ENCODE measurements around the gene KCNH8. TPM values are rescaled to one million over a fixed set of nuclear protein-coding genes. Genes with fewer than 3 reads are reported as not detected.
A peak's percentile ranks its signal among the peaks of the same experiment; 100 is the strongest.

The KCNH8 gene
- total and polyA plus RNA-seq, 10 of the 15 experiments (the other 5 are each of a cell fraction or from before 2014, with no cell fraction given), result under 0.01 to 0.18 (median 0.07) TPM; not detected in 2

- FAIRE-seq (no peak), ATAC-seq (no peak), DNase-seq (ENCODE audit: low read depth, low spot score) (no peak)
- POLR2A ChIA-PET, result interaction anchor here (1.0 kb wide), 1 partner anchor 447 kb away, joined by 3 read pairs; no protein-coding TSS in a partner anchor
- peak overlapping the region; percentile 49 for H2AFZ ChIP-seq (ENCODE audit: control insufficient read depth, low read depth, low read length)
- H3K4me1 ChIP-seq (ENCODE audit: control insufficient read depth, insufficient read depth, low read length), result peaks cover 14% of the 10 kb centered on the region
- no peak for TF ChIP-seq MLLT1 (IDR thresholded peaks at IDR 0.05)
- TF ChIP-seq SMC3 (IDR thresholded peaks at IDR 0.05; ENCODE audit: borderline replicate concordance, low read length), result no peak
- TF ChIP-seq IRF3 (IDR thresholded peaks at IDR 0.05), result no peak
- no peak for TF ChIP-seq HDGF (IDR thresholded peaks at IDR 0.05)
- TF ChIP-seq BCL3 (IDR thresholded peaks at IDR 0.05; ENCODE audit: borderline replicate concordance, insufficient read depth, low read depth, low read length, poor library complexity, severe bottlenecking), result no peak
- no peak for TF ChIP-seq DPF2 (IDR thresholded peaks at IDR 0.05)
- TF ChIP-seq RUNX3 (IDR thresholded peaks at IDR 0.05; ENCODE audit: low read length), result no peak
- no peak for TF ChIP-seq NFYB (IDR thresholded peaks at IDR 0.05; ENCODE audit: insufficient read depth, low read depth, low read length)
- no peak for TF ChIP-seq TBL1XR1 (IDR thresholded peaks at IDR 0.05; ENCODE audit: low read depth, low read length)
- TF ChIP-seq BHLHE40 (IDR thresholded peaks at IDR 0.05; ENCODE audit: borderline replicate concordance in 1 of 2, low read depth in 2 of 2, low read length in 1 of 2), result no peak
- TF ChIP-seq KDM1A (IDR thresholded peaks at IDR 0.05; ENCODE audit: borderline replicate concordance), result no peak
- no peak for TF ChIP-seq SREBF1 (IDR thresholded peaks at IDR 0.05; ENCODE audit: low read length)
- TF ChIP-seq EZH2 (IDR thresholded peaks at IDR 0.05; ENCODE audit: borderline replicate concordance, control insufficient read depth, low read depth, low read length), result no peak
- TF ChIP-seq ZNF207 (IDR thresholded peaks at IDR 0.05; ENCODE audit: borderline replicate concordance), result no peak
- no peak for TF ChIP-seq TCF12 (IDR thresholded peaks at IDR 0.05; ENCODE audit: low read depth, low read length)
- no peak for TF ChIP-seq CEBPB (IDR thresholded peaks at IDR 0.05; ENCODE audit: borderline replicate concordance in 1 of 2, low read depth in 2 of 2, low read length in 2 of 2)
- no peaks in the 10 kb centered on the region for H3K27me3 ChIP-seq (replicated peaks in 1 of 2; ENCODE audit: control insufficient read depth in 2 of 2, insufficient read depth in 2 of 2, low read length in 1 of 2)
- H4K20me1 ChIP-seq (ENCODE audit: control insufficient read depth, insufficient read depth), result no peaks in the 10 kb centered on the region
- no peaks in the 10 kb centered on the region for H3K36me3 ChIP-seq (ENCODE audit: control insufficient read depth in 2 of 2, insufficient read depth in 2 of 2, low read length in 1 of 2)
- peak overlapping the region; percentile 56; the same call in 1 of the 2 replicates for H3K4me2 ChIP-seq (ENCODE audit: control insufficient read depth, insufficient read depth)
- H3K9me3 ChIP-seq (replicated peaks; ENCODE audit: control insufficient read depth, insufficient read depth, low read length), result no peaks in the 10 kb centered on the region
- in situ Hi-C loops (cut with MboI), result loop anchor here (5.0 kb wide), 2 partner anchors 194 to 519 kb away; no protein-coding TSS in a partner anchor
- BruUV-seq (replicated peaks), result no TSS peak
- H3K4me3 ChIP-seq, result no peak overlapping the region
- H3K9ac ChIP-seq (ENCODE audit: control insufficient read depth, insufficient read depth, low read length), result no peak overlapping the region
- 50% methylated on average over 2 of the region's 2 CpGs for WGBS (ENCODE audit: insufficient coverage, insufficient replicate concordance, low lambda C conversion rate, missing lambda C conversion rate)
- CTCF ChIA-PET, result interaction anchor here (0.6 to 6.7 kb wide), 33 partner anchors 8 to 991 kb away, joined by 3 to 72 read pairs (median 4); no protein-coding TSS in a partner anchor
- RAD21 ChIA-PET (ENCODE audit: unreplicated experiment), result interaction anchor here (0.6 to 3.7 kb wide), 8 partner anchors 13 to 522 kb away, joined by 3 to 31 read pairs (median 4); no protein-coding TSS in a partner anchor
- SMC1A ChIA-PET (ENCODE audit: uncharacterized antibody, unreplicated experiment), result interaction anchor here (0.8 to 3.3 kb wide), 17 partner anchors 9 to 522 kb away, joined by 3 to 53 read pairs (median 5); no protein-coding TSS in a partner anchor
- no peaks in the 10 kb centered on the region for H3K79me2 ChIP-seq (ENCODE audit: control insufficient read depth, insufficient read depth, low read length)
- H3K27ac ChIP-seq (ENCODE audit: control insufficient read depth, insufficient read depth), result no peak overlapping the region
- intact Hi-C loops (cut with micrococcal nuclease; ENCODE audit: unreplicated experiment), result loop anchor here (5.0 to 10.0 kb wide), 2 partner anchors 136 to 284 kb away; no protein-coding TSS in a partner anchor
These were observed 200.2 kb downstream of the KCNH8 start for GRCh38 chr3:19348500-19348899.
